HFFc6 (cell line): ENCODE measurements around the gene ZBTB21. TPM values are rescaled to one million over a fixed set of nuclear protein-coding genes. Genes with fewer than 3 reads are reported as not detected.
A peak's percentile ranks its signal among the peaks of the same experiment; 100 is the strongest.

ENCODE experiments used
- DNase-seq: peaks from one replicate; pipeline ENCODE4 v3.0.0-alpha.2; 2018
- H3K27ac Mint-ChIP-seq: 2 replicates; pipeline ENCODE4 v1.8.0; 2020; ENCODE audit warnings: mild to moderate bottlenecking, mixed read lengths
- H3K27me3 Mint-ChIP-seq: 2 replicates; pipeline ENCODE4 v1.8.0; 2021; ENCODE audit warnings: mild to moderate bottlenecking, moderate library complexity, mixed read lengths; ENCODE audit not compliant: insufficient read depth
- H3K36me3 Mint-ChIP-seq: 2 replicates; pipeline ENCODE4 v1.8.0; 2021; ENCODE audit warnings: low read depth, mixed read lengths
- H3K4me1 Mint-ChIP-seq: 2 replicates; pipeline ENCODE4 v1.8.0; 2020; ENCODE audit warnings: low read depth, mixed read lengths
- H3K4me3 Mint-ChIP-seq: 2 replicates; pipeline ENCODE4 v1.8.0; 2020; ENCODE audit warnings: mild to moderate bottlenecking, moderate library complexity, mixed read lengths
- H3K9me3 Mint-ChIP-seq: 2 replicates; pipeline ENCODE4 v1.8.0; 2020; ENCODE audit warnings: mild to moderate bottlenecking, mixed read lengths
- CTCF ChIP-seq: fragments of 200-600 bp; sonication (generic); IDR thresholded peaks from 2 replicates; pipeline ENCODE4 v1.5.0; 2021; ENCODE audit warnings: antibody characterized with exemption, mild to moderate bottlenecking
- long read RNA-seq: library from polyadenylated mRNA; unstranded; transcript quantifications from one replicate; pipeline ENCODE4 v2.0.0, GENCODE V29; 2019
- total RNA-seq, 6 experiments: library from RNA; stranded (reverse); fragmentation: NEBNext Ultra II Directional; extraction: Animal tissue kit (Norgen Biotek cat#: 25700); gene quantifications; 2 replicates in 1 of 6; 3 replicates in 5 of 6; pipeline ENCODE4 v1.2.3, GENCODE V29; 2021

ZBTB21 gene
- 10 to 100 TPM; 16.6 to 19.5 (median 18.9) TPM for total RNA-seq
- long read RNA-seq, partial matches to known transcripts = 2 of 3 reads
- long read RNA-seq, other reads (novel, unspliced or antisense) = 1 of 3 reads

DNA sequence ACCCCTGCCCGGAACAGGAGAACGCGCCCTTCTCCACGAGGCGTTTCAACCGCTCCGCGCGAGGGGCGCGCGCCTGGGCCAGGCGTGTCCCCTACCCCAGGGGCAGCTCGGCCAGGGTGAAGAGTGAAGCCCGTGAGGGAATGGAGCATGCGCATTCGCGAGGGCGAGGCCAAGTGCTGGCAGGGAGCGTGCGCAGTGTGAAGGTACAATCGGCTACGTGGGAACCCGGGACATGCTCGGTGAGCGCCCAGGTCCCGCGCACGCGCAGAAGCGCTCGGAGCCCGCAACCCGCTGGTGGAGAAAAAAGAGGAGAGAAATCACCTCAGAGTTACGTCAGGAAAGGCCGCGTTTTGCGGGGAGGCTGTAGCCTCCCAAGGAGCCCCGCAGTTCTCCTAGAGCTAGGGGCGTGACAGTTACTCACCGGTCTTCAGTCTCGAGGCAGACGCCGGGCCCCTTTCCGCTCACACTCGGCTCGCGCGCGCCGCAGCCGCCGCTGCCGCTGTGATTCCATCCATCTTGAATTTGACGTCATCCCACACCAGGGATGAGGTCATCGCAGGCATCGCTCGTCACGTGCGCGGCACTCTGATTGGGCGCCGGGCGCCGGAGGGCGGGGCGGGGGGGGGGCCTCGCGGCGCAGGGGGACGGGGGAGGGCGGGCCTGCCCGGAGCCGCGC is at the start of gene ZBTB21:
TSS of gene ZBTB21 (minus strand) at position 530 of the 676 bp plus-strand sequence. CDS start 16,265 bp downstream, outside the sequence.
- H3K36me3 Mint-ChIP-seq = peaks cover 31% of the 10 kb centered on the region
- no peak for TF ChIP-seq CTCF
- H3K4me1 Mint-ChIP-seq = peaks cover 28% of the 10 kb centered on the region
- H3K4me3 Mint-ChIP-seq = peak within 1 kb of the TSS; percentile 90
- DNase-seq = peak; percentile 97
- peak within 1 kb of the TSS; percentile 98 for H3K27ac Mint-ChIP-seq
- H3K9me3 Mint-ChIP-seq = no peaks in the 10 kb centered on the region
- peaks cover 7% of the 10 kb centered on the region for H3K27me3 Mint-ChIP-seq

- Mint-ChIP-seq H3K9me3 (no peaks in the 10 kb centered on the region), H3K4me3 (no peak overlapping the region), H3K27ac (no peak overlapping the region), H3K36me3 (no peaks in the 10 kb centered on the region; the same call in 1 of the 2 replicates), H3K4me1 (peaks cover 11% of the 10 kb centered on the region), H3K27me3 (peaks cover 59% of the 10 kb centered on the region)
- DNase-seq = no peak
- no peak for TF ChIP-seq CTCF
Measured at GRCh38 chr21:42059721-42060120, 49.6 kb upstream of the ZBTB21 start.

DNA sequence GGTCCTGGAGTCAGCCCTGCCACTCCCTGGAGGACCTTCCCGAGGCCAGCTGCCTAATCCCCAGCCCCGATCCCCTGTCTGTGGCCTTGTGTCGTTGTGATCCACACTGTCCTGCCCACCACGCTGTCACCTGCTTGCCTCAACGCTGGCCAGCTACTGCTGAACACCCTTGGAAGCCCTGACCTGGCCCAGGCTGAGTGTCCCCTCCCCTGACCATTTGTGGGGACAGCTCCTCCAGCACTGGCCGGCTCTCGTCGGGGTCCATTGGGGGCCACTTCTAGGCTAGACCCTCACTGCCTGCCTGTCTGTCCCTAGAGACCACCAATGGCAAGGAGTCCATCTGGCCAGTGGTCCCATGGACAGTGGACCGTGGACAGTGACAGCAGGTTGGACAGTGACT is 49.0 kb upstream of the ZBTB21 start:
- no peak for DNase-seq
- Mint-ChIP-seq H3K27me3 (peaks cover 56% of the 10 kb centered on the region), H3K4me3 (no peak overlapping the region), H3K27ac (no peak overlapping the region), H3K36me3 (no peaks in the 10 kb centered on the region; the same call in 1 of the 2 replicates), H3K4me1 (peaks cover 11% of the 10 kb centered on the region), H3K9me3 (no peaks in the 10 kb centered on the region)
- TF ChIP-seq CTCF = no peak

DNA sequence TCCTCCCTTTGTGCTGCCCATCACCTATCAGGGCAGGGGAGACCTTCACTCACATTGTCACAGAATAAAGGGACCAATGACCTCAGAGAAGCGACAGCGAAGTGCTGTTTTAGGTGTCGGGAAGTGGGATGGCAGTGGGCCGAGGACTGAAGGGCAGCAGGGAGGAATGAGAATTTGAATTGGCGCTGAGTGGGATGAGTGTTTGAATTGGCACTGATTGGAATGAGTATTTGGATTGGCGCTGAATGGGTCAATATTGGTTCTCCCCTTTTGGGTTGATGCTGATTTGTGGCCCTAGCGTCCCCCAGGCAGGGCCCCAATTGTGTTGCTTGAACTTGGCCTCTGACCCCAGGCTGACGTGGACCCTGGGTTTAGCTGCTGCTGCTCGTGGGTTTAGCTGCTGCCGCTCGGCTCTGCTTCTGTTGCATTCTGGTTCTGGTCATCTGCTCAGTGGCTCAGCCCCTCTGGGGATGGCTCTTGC is 48.5 kb upstream of the ZBTB21 start:
- Mint-ChIP-seq H3K36me3 (no peaks in the 10 kb centered on the region; the same call in 1 of the 2 replicates), H3K9me3 (no peaks in the 10 kb centered on the region), H3K27me3 (peaks cover 52% of the 10 kb centered on the region), H3K27ac (no peak overlapping the region), H3K4me1 (peaks cover 11% of the 10 kb centered on the region), H3K4me3 (no peak overlapping the region)
- TF ChIP-seq CTCF = no peak
- no peak for DNase-seq

DNA sequence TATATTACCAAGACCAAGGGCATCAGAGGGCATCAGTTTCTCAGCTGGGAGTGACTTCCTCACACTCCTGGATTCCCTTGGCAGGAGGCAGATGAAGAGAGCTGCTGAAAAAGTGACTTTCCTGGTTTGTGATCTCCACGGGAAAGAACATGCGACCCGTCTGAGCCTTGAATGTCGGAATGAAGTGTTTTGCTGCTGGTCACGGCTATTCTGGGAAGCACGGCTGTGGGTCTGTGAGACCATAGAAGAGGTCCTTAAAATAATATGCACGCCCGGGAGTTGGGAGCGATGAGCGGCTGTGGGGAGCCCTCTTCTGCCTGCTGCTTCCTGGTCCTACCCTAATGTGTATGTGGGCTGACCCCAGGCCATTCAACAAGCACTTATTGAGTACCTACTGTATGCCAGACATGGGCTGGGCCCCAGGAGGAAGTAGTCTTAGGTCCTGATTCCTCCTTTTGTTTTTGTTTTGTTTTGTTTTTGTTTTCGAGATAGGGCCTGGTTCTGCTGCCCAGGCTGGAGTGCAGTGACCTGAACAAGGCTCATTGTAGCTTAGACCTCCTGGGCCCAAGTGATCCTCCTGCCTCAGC is 47.8 kb upstream of the ZBTB21 start:
- no peak for TF ChIP-seq CTCF
- Mint-ChIP-seq H3K9me3 (no peaks in the 10 kb centered on the region), H3K27ac (no peak overlapping the region), H3K36me3 (no peaks in the 10 kb centered on the region; the same call in 1 of the 2 replicates), H3K27me3 (peaks cover 52% of the 10 kb centered on the region), H3K4me1 (peaks cover 11% of the 10 kb centered on the region), H3K4me3 (no peak overlapping the region)
- no peak for DNase-seq
